ENCODE data around the gene ABCC1.
"Not testable (repeated sequence)": the region's sequence is repeated elsewhere in the genome, so short reads cannot be mapped to it uniquely, and the experiment has no call there.

ABCC1 gene

DNA sequence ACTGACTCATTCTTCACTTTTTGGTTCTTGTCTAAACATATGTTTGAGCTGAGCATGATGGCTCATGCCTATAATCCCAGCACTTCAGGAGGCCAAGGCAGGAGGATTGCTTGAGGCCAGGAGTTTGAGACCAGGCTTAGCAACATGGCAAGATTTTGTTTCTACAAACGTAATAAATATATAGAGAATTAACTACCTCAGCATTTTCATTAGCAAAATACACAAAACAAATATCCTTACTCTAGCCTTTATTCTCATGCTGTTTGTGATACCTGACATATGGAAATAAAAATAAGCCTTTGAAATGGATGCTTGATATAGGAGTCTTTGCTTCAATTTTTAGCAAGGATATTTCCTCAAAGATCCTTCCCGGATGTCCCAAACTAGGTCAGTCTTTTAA, 132.8 kb downstream of the ABCC1 start:
- DNase-seq (ENCODE audit: low read depth, low spot score) = no peak

DNA sequence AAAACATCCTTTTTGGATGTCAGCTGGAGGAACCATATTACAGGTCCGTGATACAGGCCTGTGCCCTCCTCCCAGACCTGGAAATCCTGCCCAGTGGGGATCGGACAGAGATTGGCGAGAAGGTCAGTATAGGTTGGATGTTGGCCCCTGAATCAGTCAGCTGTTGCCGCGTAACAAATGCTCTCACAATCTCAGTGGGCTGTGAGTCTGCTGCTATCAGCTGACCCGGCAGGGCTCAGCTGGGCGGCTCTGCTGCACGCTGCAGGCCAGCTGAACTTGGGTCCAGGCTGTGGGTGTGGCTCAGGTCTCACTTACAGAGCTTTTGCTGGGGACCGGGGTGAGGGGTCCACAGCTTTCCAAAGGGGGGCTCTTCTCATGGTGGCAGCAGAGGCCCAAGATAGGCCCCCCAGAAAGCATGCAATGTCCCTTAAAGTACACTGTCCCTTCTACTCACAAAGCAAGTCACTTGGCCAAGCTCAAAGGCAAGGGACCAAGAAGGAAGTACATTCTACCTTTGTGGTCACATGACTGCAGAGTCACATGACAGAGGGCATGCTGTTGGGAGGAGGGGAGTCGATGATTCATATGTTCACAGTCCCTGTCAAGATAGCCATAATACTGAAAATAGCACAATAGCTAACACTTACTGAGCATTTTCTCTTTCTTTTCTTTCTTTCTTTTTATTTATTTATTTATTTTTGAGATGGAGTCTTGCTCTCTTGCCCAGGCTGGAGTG, 134.2 kb downstream of the ABCC1 start:
- DNase-seq (ENCODE audit: low read depth, low spot score) = no peak

DNA sequence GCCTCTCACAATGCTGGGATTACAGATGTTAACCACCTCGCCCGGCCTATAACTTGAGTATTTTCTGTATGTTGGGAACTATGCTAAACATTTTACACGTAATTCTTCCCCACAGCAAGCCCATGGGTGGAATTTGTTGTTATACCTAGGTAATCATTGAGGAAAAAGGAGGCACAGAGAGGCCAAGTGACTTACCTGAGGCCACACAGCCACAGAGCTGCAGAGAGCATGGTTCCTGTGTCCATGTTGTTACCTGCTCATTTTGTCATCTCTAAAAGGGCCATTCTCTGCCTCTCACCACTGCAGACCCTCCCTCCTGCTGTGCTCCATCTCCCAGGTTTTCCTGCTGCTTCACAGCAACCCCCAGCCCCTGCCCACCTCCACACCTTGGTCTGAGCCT, 135.5 kb downstream of the ABCC1 start:
- no peak for DNase-seq (ENCODE audit: low read depth, low spot score)

DNA sequence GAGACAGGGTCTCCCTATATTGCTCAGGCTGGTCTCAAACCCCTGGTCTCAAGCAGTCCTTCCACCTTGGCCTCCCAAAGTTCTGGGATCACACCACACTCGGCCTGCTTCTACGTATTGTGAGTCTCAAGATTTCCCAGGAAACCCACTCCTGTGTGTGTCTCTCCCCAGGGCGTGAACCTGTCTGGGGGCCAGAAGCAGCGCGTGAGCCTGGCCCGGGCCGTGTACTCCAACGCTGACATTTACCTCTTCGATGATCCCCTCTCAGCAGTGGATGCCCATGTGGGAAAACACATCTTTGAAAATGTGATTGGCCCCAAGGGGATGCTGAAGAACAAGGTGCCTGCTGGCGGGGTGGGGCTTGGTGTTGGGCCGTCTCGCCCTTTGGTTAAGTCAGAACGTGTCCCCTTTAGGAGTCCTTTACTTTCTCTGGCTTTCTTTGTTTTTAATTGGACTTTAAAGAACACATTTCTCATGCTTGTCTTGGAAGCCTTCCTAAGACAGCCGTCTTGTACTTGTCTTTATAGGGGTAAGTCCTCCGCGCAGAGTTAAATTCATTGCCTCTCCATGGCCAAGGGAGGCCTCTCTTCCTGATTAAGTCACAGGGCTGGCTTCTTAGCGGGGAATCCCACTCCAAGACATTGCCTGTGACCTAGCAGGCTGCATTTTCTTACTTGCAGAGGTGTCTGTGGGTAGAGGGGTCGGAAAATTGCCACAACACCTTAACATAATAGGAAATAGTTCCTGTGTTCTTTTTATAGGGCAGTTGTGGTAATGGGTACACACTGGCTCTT, 137.4 kb downstream of the ABCC1 start:
- no peak for DNase-seq (ENCODE audit: low read depth, low spot score)

DNA sequence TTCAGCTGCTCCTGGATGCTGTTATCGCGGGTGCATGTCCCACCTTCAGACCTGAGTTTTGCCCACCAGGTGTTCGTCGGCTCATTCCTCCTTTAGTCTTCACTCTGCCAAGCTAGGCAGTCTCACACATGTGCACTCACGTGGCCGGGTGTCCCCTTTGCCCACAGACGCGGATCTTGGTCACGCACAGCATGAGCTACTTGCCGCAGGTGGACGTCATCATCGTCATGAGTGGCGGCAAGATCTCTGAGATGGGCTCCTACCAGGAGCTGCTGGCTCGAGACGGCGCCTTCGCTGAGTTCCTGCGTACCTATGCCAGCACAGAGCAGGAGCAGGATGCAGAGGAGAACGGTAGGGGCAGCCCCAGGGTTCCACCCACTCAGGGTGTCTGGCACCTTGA, 140.8 kb downstream of the ABCC1 start:
- no peak for DNase-seq (ENCODE audit: low read depth, low spot score)

DNA sequence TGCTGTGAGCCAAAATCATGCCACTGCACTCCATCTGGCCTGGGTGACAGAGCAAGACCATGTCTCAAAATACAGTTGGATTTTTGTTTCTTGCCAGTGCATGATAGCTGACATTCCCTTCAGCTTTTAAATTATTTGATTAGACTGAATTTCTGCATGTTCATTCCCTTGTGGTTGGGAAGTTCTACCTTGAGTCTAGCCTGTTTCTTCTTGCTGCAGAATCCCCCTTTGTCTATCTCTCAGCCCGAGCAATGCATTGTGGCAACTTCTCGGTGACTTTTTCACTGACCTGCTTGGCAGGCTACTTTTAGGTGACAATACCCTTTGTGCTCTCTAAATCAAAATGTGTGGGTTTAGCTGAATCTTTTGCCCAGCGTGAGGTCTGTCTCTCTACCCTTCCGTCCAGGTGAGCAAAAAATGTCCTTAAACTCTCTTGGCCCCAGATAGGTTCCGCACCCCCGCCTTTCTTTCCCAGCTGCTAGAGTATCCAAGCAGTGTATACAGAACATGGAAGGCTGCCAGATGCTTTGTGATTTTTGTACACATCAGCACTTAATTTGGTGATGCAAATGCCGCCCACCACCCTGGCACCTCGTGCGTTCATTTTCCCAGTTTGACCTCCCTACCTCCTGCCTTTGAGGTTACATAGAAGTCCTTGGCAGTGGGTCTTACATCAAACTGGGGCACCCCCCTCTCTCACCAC, 143.7 kb downstream of the ABCC1 start:
- no peak for DNase-seq (ENCODE audit: low read depth, low spot score)

DNA sequence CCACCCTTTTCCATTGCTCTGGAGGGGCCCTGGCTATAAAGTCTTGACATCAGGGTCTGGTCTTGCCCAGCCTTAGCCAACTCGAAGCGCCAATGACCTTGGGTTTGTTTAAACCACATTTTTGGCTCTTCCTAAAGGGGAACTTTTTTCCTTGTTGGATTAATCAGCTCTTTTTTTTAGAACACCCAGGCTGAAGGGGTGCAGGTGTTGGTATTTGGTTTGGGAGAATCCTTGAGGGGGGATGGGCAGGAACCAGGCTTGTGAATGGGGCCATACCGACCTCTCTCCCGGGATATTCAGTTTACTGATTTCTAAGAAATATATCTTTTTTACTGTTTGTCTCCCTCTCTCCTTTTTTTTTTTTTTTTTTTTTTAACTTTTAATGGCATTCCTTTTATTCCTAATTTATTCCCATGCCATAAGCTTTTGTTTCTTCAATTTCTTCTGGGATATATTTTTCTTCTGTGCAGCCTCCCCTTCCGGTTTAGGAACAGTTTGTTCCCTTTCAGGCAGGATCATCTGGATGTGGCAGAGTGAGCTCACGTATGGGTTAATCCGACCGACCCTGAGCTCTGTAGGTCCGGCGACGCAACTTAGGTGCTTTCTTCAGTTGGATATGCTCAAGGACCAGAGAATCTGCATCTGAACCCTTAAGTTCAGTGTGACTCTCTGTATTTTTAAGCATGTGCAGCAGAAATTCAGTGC, 144.4 kb downstream of the ABCC1 start:
- DNase-seq (ENCODE audit: low read depth, low spot score) = no peak

DNA sequence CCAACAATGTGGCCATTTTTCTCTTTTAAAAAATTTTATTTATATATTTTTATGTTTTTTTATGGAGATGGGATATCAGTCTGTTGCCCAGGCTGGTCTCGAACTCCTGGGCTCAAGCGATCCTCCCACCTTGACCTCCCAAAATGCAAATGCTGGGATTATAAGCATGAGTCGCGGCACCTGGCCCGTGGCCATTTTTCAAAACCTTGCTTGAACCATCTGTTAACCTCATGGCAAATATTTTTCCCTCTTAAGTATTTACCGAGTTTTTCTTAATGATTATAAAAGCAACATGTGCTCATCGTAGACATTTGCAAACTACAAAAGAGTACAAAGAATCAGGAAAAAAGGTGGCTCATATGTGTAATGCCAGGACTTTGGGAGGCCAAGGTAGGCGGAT, 146.2 kb downstream of the ABCC1 start:
- DNase-seq (ENCODE audit: low read depth, low spot score) = no peak

DNA sequence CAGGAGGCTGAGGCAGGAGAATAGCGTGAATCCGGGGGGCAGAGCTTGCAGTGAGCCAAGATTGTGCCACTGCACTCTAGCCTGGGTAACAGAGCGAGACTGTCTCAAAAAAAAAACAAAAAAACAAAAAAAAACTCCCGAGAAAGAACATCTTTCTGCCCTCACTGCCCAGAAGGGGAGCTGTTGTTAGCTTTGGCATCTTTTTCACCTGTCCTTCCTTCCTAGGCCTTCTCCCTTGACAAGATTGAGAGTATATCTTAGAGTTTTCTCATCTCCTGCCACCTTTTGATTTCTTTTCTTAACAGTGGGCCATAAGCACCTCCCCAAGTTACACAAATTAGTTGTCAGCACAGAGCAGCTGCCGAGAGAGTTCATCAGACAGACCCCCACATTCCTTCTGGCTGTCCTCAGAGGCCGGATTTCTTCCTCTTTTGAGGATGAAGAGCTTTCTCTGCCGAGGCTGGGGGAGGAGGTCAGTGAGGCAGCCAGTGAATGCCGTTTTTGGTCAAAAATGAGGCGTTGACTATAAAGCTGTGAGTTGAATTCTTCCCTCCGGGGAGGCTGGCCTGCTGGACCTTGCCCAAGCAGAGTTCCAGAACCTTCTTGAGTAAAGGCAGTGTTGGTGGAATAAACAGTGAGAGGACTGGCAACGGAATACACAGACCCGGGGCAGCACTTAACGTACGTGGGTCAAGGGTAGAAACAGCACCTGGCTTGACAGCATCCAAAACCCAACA, 146.9 kb downstream of the ABCC1 start:
- DNase-seq (ENCODE audit: low read depth, low spot score) = no peak

DNA sequence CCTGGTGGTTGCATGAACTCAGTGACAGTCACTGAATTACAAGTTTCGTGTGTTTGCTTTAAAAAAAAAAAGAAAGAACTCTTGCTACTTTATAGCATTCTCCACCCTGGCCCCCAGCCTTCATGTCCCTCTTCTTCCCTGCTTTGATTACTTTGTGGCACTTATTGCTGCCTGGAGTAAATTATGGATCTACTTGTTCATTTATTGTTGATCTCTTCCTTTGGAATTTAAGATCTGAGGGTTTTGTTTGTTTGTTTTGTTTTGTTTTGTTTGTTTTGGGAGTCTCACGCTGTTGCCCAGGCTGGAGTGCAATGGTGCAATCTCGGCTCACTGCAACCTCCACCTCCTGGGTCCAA, 147.4 kb downstream of the ABCC1 start:
- no peak for DNase-seq (ENCODE audit: low read depth, low spot score)

DNA sequence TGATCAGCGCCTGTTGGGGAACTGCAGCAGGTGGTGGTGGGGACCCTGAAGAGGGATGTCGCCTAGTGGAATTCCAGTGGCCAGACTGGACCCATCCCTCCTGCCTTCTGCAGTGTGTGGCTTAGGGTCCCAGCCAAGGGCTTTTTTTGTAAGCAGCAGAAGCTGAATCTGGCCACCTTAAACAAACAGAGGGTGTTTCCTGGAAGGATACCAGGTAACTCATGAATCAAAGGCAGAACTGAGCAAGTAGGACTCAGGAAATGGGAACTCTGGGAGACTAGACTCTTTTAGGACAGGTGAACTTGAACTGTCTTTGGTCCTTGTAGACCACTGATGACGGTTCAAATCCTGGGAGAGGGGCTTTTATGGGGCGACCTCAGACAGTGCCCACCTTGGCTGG, 149.9 kb downstream of the ABCC1 start:
- no peak for DNase-seq (ENCODE audit: low read depth, low spot score)

DNA sequence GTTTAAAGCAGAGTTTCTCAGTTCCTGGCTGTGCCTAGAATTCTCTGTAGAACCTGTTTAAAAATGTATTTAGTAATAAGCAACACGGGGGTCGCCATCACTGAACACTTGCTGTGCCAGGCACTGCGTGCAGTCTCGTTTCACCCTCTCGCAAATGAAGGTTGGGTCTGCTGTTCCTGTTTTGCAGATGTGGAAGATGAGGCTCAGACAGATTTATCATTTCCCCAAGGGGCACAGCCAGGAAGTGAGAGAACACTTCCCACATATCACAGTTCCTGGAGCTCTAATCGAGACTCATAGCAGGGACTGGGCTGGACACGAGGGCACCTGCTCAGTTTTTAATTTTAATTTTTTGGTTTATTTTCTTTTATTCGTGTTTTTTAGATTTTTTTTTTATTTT, 151.2 kb downstream of the ABCC1 start:
- DNase-seq (ENCODE audit: low read depth, low spot score) = no peak

DNA sequence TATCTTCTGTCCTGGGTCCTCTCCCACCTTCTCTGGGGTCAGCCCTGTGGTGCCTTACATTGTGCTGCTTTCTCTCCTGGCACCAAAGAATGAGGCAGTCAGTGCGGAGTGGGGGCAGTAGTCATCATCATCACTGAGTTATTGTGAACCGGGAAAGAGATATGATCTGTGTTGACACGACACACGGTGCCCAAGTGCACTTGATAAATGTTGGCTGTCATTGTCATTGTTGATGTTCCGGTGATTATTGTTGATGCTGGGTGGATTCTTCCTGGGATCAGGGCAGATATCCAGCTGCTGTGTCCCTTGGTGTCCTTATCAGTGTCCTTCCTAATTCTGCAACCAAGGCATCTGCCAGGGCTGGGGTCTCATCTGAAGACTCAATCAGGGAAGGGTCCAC, 152.2 kb downstream of the ABCC1 start:
- no peak for DNase-seq (ENCODE audit: low read depth, low spot score)

DNA sequence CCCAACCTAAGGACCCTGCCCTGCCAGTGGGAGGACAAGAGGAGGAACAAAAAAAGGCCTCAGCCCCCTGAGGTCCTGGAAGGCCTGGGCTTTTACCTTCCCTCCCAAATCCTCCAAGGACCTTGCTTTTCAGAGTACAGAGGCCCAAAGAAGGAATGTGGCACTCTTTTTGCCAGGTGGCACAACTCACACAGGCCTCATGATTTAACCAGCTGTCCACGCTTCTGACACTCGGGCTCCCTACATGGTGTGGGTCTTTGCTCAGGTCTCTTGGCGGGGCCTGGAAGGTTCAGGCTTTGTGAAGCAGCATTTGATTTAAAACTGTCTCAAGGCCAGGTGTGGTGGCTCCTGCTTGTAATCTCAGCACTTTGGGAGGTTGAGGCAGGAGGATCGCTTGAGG, 153.3 kb downstream of the ABCC1 start:
- DNase-seq (ENCODE audit: low read depth, low spot score) = no peak

DNA sequence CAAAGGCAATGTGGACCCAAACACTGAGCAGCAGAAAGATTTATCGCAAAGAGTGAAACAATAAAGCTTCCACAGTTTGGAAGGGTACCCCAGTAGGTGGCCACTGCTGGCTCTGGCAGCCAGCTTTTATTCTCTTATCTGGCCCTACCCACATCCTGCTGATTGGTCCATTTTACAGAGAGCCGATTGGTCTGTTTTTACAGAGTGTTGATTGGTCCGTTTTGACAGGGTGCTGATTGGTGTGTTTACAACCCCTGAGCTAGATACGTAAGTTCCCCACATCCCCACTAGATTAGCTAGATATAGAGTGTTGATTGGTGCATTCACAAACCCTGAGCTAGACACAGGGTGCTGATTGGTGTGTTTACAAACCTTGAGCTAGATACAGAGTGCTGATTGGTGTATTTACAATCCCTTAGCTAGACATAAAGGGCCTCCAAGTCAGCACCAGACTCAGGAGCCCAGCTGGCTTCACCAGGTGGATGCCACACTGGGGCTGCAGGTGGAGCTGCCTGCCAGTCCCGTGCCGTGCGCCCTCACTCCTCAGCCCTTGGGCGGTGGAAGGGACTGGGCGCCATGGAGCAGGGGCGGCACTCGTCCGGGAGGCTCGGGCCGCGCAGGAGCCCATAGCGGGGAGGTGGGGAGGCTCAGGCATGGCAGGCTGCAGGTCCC, 154.9 kb downstream of the ABCC1 start:
- DNase-seq (ENCODE audit: low read depth, low spot score) = not testable (repeated sequence)

DNA sequence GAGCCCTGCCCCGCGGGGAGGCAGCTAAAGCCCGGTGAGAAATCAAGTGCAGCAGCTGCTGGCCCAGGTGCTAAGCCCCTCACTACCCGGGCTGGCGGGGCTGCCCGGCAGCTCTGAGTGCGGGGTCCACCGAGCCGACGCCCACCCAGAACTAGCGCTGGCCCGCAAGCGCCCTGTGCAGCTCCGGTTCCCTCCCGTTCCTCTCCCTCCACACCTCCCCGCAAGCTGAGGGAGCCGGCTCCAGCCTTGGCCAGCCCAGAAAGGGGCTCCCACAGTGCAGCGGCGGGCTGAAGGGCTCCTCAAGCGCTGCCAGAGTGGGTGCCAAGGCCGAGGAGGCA, 155.4 kb downstream of the ABCC1 start:
- not testable (repeated sequence) for DNase-seq (ENCODE audit: low read depth, low spot score)

DNA sequence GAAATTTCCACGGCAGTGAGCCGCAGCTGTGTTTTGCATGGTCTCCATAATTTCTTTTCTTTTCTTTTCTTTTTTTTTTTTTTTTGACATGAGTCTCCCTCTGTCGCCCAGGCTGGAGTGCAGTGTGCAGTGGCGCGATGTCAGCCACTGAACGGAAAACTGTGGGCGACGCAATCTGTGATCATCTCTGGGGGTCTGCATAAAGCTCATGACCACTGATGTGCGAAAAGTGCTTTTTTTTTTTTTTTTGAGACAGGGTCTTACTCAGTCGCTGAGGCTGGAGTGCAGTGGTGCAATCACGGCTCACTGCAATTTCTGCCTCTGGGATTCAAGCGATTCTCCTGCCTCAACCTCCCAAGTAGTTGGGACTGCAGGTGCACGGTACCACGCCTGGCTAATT, 156.2 kb downstream of the ABCC1 start:
- no peak for DNase-seq (ENCODE audit: low read depth, low spot score)

DNA sequence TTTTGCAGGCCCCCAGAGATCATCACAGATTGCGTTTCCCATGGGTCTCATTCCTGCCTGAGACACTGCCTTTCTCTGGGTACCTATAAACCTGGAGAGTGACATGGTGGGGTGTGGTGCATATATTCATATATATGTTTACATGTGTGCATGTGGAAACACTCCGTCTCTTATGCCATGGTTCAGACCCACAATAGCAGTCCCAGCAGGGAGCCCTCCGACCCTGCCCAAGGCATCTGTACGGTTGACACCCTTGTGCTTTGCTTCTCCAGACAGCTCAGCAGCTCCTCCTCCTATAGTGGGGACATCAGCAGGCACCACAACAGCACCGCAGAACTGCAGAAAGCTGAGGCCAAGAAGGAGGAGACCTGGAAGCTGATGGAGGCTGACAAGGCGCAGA, 157.1 kb downstream of the ABCC1 start:
- no peak for DNase-seq (ENCODE audit: low read depth, low spot score)

DNA sequence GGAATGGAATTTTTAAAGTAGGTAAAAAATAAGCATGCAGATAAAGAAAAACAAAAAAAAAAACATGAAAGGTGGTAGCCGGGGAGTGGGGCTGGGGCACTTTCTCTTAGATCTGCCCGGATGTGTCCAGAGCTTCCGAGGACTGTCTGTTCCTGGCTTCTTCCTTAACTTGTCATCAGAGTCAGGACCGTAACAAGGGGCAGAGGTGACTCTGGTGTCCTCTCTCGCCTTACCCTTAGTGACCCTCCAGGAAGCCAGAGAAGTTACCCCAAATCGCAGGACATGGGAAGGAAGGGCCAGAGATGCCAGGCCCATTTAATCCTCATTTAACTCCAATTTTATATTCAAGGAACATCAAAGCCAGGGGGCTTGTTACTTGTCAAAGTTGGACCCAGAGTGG, 158.4 kb downstream of the ABCC1 start:
- DNase-seq (ENCODE audit: low read depth, low spot score) = no peak

DNA sequence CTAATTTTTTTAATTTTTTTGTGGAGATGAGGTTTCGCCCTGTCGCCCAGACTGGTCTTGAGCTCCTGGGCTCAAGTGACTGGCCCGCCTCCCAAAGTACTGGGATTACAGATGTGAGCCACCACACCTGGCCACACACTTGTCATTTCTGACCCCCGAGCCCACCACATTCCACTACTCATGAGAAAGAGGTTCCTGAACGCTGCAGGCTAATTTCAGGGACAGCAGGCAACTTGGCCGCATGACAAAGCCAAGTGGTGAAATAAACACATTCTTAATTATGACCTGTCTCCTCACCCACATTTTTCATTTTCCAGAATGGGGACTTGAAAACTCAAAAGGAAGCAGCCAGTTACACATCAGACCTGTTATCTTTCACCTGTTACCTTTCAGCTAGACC, 159.3 kb downstream of the ABCC1 start:
- DNase-seq (ENCODE audit: low read depth, low spot score) = peak; percentile 70
